MM.1S (cell line): ENCODE data around the gene PPM1K.

Source experiments
- DNase-seq: peaks from one replicate; pipeline ENCODE4 v3.0.0-alpha.2; 2015
- H2AFZ ChIP-seq: fragments of 300-600 bp; sonication (generic); 2 replicates; pipeline ENCODE4 v1.6.0; 2016; ENCODE audit warnings: antibody characterized with exemption, low read length
- H3F3A ChIP-seq: fragments of 300-600 bp; sonication (generic); 2 replicates; pipeline ENCODE4 v1.6.1; 2016; ENCODE audit warnings: mild to moderate bottlenecking, antibody characterized with exemption, low read length, moderate library complexity, mixed read lengths; ENCODE audit not compliant: insufficient read depth
- H3K27ac ChIP-seq: fragments of 300-600 bp; sonication (generic); 2 replicates; pipeline ENCODE4 v1.5.1; 2016; ENCODE audit warnings: mild to moderate bottlenecking, low read length
- H3K27me3 ChIP-seq: fragments of 300-600 bp; sonication (generic); replicated peaks from 2 replicates; pipeline ENCODE4 v1.6.0; 2016; ENCODE audit warnings: low read length; ENCODE audit not compliant: insufficient read depth
- H3K36me3 ChIP-seq: fragments of 300-600 bp; sonication (generic); replicated peaks from 2 replicates; pipeline ENCODE4 v1.6.1; 2016; ENCODE audit warnings: mild to moderate bottlenecking, low read length, mixed read lengths; ENCODE audit not compliant: insufficient read depth
- H3K4me1 ChIP-seq: fragments of 300-600 bp; sonication (generic); 2 replicates; pipeline ENCODE4 v1.6.1; 2016; ENCODE audit warnings: low read length, mixed read lengths
- H3K4me2 ChIP-seq: fragments of 300-600 bp; sonication (generic); 2 replicates; pipeline ENCODE4 v1.6.0; 2016; ENCODE audit warnings: low read depth, low read length
- H3K4me3 ChIP-seq: fragments of 300-600 bp; sonication (generic); 2 replicates; pipeline ENCODE4 v1.5.1; 2016; ENCODE audit warnings: low read length, mixed read lengths
- H3K79me2 ChIP-seq: fragments of 300-600 bp; sonication (generic); 2 replicates; pipeline ENCODE4 v1.6.1; 2016; ENCODE audit warnings: mixed run types, low read length, mixed read lengths
- H3K9ac ChIP-seq: fragments of 300-600 bp; sonication (generic); 2 replicates; pipeline ENCODE4 v1.6.1; 2016; ENCODE audit warnings: low read length, mixed read lengths
- H3K9me2 ChIP-seq: fragments of 300-600 bp; sonication (generic); replicated peaks from 2 replicates; pipeline ENCODE4 v1.6.1; 2016; ENCODE audit warnings: mild to moderate bottlenecking, low read length, mixed read lengths; ENCODE audit not compliant: insufficient read depth
- H3K9me3 ChIP-seq: fragments of 300-600 bp; sonication (generic); replicated peaks from 2 replicates; pipeline ENCODE4 v1.6.1; 2016; ENCODE audit warnings: mild to moderate bottlenecking, low read length, mixed read lengths; ENCODE audit not compliant: insufficient read depth
- H4K20me1 ChIP-seq: fragments of 300-600 bp; sonication (generic); 2 replicates; pipeline ENCODE4 v1.6.1; 2016; ENCODE audit warnings: mild to moderate bottlenecking, low read length, moderate library complexity, mixed read lengths; ENCODE audit not compliant: insufficient read depth
- CTCF ChIP-seq: fragments of 300-600 bp; sonication (generic); IDR thresholded peaks from 2 replicates; pipeline ENCODE4 v1.5.1; 2016; ENCODE audit warnings: antibody characterized with exemption, low read length, mixed read lengths
- EZH2 ChIP-seq: fragments of 300-600 bp; sonication (generic); optimal IDR thresholded peaks from 2 replicates; pipeline ENCODE3; 2017; ENCODE audit warnings: low read depth, mild to moderate bottlenecking, antibody characterized with exemption, low read length, mixed read lengths
- EZH2phosphoT487 ChIP-seq: fragments of 300-600 bp; sonication (generic); IDR thresholded peaks from 2 replicates; pipeline ENCODE4 v1.6.1; 2018; ENCODE audit warnings: antibody characterized with exemption, low read length

The PPM1K gene

GRCh38 chr4:88230461-88230891 lies 53.9 kb downstream of the PPM1K start:
- no peak for DNase-seq
- Histone ChIP-seq H3K27me3 (no peaks in the 10 kb centered on the region), H3K9ac (no peak overlapping the region), H3K9me2 (no peaks in the 10 kb centered on the region), H3K27ac (no peak overlapping the region), H2AFZ (no peak overlapping the region), H4K20me1 (no peaks in the 10 kb centered on the region), H3K79me2 (no peaks in the 10 kb centered on the region), H3K4me2 (no peak overlapping the region), H3K36me3 (no peaks in the 10 kb centered on the region), H3K4me3 (no peak overlapping the region), H3K4me1 (no peaks in the 10 kb centered on the region), H3K9me3 (no peaks in the 10 kb centered on the region), H3F3A (no peaks in the 10 kb centered on the region)
- TF ChIP-seq CTCF (no peak), EZH2 (no peak), EZH2phosphoT487 (no peak)

- no peak overlapping the region for H3K4me2 ChIP-seq
- no peak overlapping the region for H3K9ac ChIP-seq
- no peaks in the 10 kb centered on the region for H3K79me2 ChIP-seq
- H3K4me3 ChIP-seq = no peak overlapping the region
- no peak for DNase-seq
- H3K9me2 ChIP-seq = no peaks in the 10 kb centered on the region
- TF ChIP-seq CTCF = no peak
- TF ChIP-seq EZH2 = no peak
- H2AFZ ChIP-seq = no peak overlapping the region
- no peaks in the 10 kb centered on the region for H4K20me1 ChIP-seq
- H3K27me3 ChIP-seq = no peaks in the 10 kb centered on the region
- H3K4me1 ChIP-seq = no peaks in the 10 kb centered on the region
- no peaks in the 10 kb centered on the region for H3F3A ChIP-seq
- H3K36me3 ChIP-seq = no peaks in the 10 kb centered on the region
- H3K9me3 ChIP-seq = no peaks in the 10 kb centered on the region
- no peak overlapping the region for H3K27ac ChIP-seq
Observed at GRCh38 chr4:88227734-88228133, 56.6 kb downstream of the PPM1K start.

GRCh38 chr4:88226143-88226542 lies 58.2 kb downstream of the PPM1K start:
- Histone ChIP-seq H3K27me3 (no peaks in the 10 kb centered on the region), H3K4me2 (no peak overlapping the region), H3K79me2 (no peaks in the 10 kb centered on the region), H2AFZ (no peak overlapping the region), H3K36me3 (no peaks in the 10 kb centered on the region), H3K9me2 (no peaks in the 10 kb centered on the region), H3K27ac (no peak overlapping the region), H3K9ac (no peak overlapping the region), H4K20me1 (no peaks in the 10 kb centered on the region), H3K4me3 (no peak overlapping the region), H3K9me3 (no peaks in the 10 kb centered on the region), H3K4me1 (no peaks in the 10 kb centered on the region), H3F3A (no peaks in the 10 kb centered on the region)
- no peak for DNase-seq
- TF ChIP-seq CTCF (no peak), EZH2 (no peak), EZH2phosphoT487 (no peak)
